Fibroblast of lung (primary cell): ENCODE results near the gene SPIRE1. TPM values are rescaled to one million over a fixed set of nuclear protein-coding genes. Genes with fewer than 3 reads are reported as not detected.

ENCODE experiments used
- DNase-seq, 2 donors: peaks; one replicate each; pipeline versions ENCODE4 v3.0.0 to v3.0.0-alpha.2; 2010; ENCODE audit warnings: low read depth in 2 of 2
- H2AFZ ChIP-seq: 2 replicates; pipeline ENCODE4 v1.5.1; 2012; ENCODE audit warnings: low read length, control low read depth, inconsistent platforms
- H3K27ac ChIP-seq: 2 replicates; pipeline ENCODE4 v1.5.1; 2011; ENCODE audit warnings: low read length, control low read depth; ENCODE audit not compliant: insufficient read depth
- H3K27me3 ChIP-seq: 2 replicates; pipeline ENCODE4 v1.5.1; 2011; ENCODE audit warnings: mild to moderate bottlenecking, low read length; ENCODE audit not compliant: control insufficient read depth, insufficient read depth
- H3K36me3 ChIP-seq: 2 replicates; pipeline ENCODE4 v1.5.1; 2011; ENCODE audit warnings: low read length; ENCODE audit not compliant: control insufficient read depth, insufficient read depth
- H3K4me1 ChIP-seq: 2 replicates; pipeline ENCODE4 v1.5.1; 2011; ENCODE audit warnings: low read length; ENCODE audit not compliant: control insufficient read depth, insufficient read depth; ENCODE audit errors: extremely low read depth
- H3K4me2 ChIP-seq: 2 replicates; pipeline ENCODE4 v1.5.1; 2011; ENCODE audit warnings: low read length, control low read depth; ENCODE audit not compliant: insufficient read depth; ENCODE audit errors: extremely low read depth
- H3K4me3 ChIP-seq, 4 experiments: fragments of 200-600 bp in 1 of 4; sonication (generic) in 1 of 4; replicated peaks in 1 of 4; 2 replicates each; pipeline ENCODE4 v1.5.1; 2011 to 2016; ENCODE audit warnings: low read length in 4 of 4, low read depth in 3 of 4, mild to moderate bottlenecking in 3 of 4, control low read depth in 2 of 4, inconsistent platforms in 1 of 4, mixed read lengths in 1 of 4; ENCODE audit not compliant: insufficient read depth in 1 of 4; ENCODE audit errors: control extremely low read depth in 1 of 4
- H3K79me2 ChIP-seq: 2 replicates; pipeline ENCODE4 v1.5.1; 2012; ENCODE audit warnings: mild to moderate bottlenecking, low read length, inconsistent platforms; ENCODE audit not compliant: control insufficient read depth, insufficient read depth
- H3K9ac ChIP-seq: 2 replicates; pipeline ENCODE4 v1.5.1; 2011; ENCODE audit warnings: mild to moderate bottlenecking, low read length, control low read depth; ENCODE audit not compliant: insufficient read depth
- H3K9me3 ChIP-seq: 2 replicates; pipeline ENCODE4 v1.5.1; 2012; ENCODE audit warnings: low read depth, low read length; ENCODE audit not compliant: control insufficient read depth, insufficient read depth
- H4K20me1 ChIP-seq: 2 replicates; pipeline ENCODE4 v1.5.1; 2011; ENCODE audit warnings: low read length; ENCODE audit not compliant: control insufficient read depth, insufficient read depth; ENCODE audit errors: extremely low read depth
- EZH2 ChIP-seq: IDR thresholded peaks from 2 replicates; pipeline ENCODE4 v1.5.1; 2012; ENCODE audit warnings: low read length, control low read depth, mild to moderate bottlenecking; ENCODE audit errors: missing control alignments
- polyA plus RNA-seq, 2 donors: library from polyadenylated mRNA; depleted of rRNA in 1 of 2; stranded (reverse) in 1 of 2; unstranded in 1 of 2; fragments of >200 nt; gene quantifications; 2 replicates each; pipeline ENCODE4 v1.2.1, GENCODE V29; 2011 to 2012; ENCODE audit warnings: missing spikeins in 1 of 2
- total RNA-seq: library from RNA; depleted of rRNA; stranded (reverse); fragments of >200 nt; gene quantifications from 2 replicates; pipeline ENCODE4 v1.2.1, GENCODE V29; 2014
- TF ChIP-seq, protein P1 (sequence below), 2 donors: IDR thresholded peaks in 1 of 2; conservative IDR thresholded peaks in 1 of 2; 1 replicate in 1 of 2; 2 replicates in 1 of 2; pipeline ENCODE4 v1.5.1; 2011 to 2012; ENCODE audit warnings: low read length in 2 of 2, control low read depth in 1 of 2, inconsistent platforms in 1 of 2, low read depth in 1 of 2, mild to moderate bottlenecking in 1 of 2

The SPIRE1 gene
- total and polyA plus RNA-seq, 2 donors (not counting 1 experiment from before 2014, with no cell fraction given) = 19.0 to 31.0 TPM

DNA sequence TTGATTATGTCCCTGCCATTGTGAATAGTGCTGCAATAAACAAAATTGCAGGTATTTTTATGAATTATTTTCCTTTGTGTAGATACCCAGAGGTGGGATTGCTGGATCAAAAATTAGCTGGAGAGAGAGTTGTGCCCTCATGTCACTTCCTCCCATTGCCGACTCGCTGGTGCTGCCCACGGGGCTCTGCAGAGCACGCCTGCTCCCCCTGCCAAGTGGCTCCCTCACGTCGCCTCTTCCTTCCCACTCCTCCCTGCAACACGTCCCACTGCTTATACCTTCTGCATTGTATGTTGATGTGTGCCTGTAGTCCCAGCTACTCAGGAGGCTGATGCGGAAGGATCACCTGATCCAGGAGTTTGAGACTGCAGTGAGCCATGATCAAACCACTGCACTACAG, 222.0 kb downstream of the SPIRE1 start:
- no peak overlapping the region for H3K4me2 ChIP-seq
- no peaks in the 10 kb centered on the region for H4K20me1 ChIP-seq
- H3K9me3 ChIP-seq = no peaks in the 10 kb centered on the region
- H3K9ac ChIP-seq = no peak overlapping the region
- H3K4me3 ChIP-seq = no peak overlapping the region
- H3K36me3 ChIP-seq = peaks cover 7% of the 10 kb centered on the region
- no peak overlapping the region for H2AFZ ChIP-seq
- DNase-seq = no peak
- H3K27me3 ChIP-seq = no peaks in the 10 kb centered on the region
- no peaks in the 10 kb centered on the region for H3K4me1 ChIP-seq
- H3K79me2 ChIP-seq = no peaks in the 10 kb centered on the region
- no peak overlapping the region for H3K27ac ChIP-seq
- TF ChIP-seq, protein P1, sequence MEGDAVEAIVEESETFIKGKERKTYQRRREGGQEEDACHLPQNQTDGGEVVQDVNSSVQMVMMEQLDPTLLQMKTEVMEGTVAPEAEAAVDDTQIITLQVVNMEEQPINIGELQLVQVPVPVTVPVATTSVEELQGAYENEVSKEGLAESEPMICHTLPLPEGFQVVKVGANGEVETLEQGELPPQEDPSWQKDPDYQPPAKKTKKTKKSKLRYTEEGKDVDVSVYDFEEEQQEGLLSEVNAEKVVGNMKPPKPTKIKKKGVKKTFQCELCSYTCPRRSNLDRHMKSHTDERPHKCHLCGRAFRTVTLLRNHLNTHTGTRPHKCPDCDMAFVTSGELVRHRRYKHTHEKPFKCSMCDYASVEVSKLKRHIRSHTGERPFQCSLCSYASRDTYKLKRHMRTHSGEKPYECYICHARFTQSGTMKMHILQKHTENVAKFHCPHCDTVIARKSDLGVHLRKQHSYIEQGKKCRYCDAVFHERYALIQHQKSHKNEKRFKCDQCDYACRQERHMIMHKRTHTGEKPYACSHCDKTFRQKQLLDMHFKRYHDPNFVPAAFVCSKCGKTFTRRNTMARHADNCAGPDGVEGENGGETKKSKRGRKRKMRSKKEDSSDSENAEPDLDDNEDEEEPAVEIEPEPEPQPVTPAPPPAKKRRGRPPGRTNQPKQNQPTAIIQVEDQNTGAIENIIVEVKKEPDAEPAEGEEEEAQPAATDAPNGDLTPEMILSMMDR (conservative IDR thresholded peaks at IDR 0.05 in 1 of 2, IDR thresholded peaks at IDR 0.05 in 1 of 2; ENCODE audit: low read depth in 1 of 2, low read length in 2 of 2) = no peak
- no peak for TF ChIP-seq EZH2

DNA sequence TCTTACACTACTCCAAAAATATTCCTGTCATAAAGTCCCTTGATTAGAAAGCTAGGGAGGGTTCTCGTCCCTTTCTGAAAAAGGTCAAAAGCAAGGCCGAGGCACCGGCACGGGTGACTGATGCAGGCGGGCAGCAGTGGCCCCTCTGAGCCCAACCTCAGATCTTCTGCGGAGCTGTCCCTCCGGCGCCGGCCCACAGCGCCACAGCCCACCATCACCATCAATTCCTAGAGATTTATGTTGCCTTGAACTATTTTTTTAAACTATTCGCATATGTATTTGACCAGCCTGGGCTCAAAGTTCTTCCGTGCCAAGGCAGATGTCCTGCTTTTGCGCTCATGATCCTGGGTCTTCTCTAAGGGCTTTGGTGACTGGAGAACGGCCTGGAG, 223.4 kb downstream of the SPIRE1 start:
- H3K4me1 ChIP-seq = no peaks in the 10 kb centered on the region
- TF ChIP-seq EZH2 = no peak
- TF ChIP-seq, protein P1 (conservative IDR thresholded peaks at IDR 0.05 in 1 of 2, IDR thresholded peaks at IDR 0.05 in 1 of 2; ENCODE audit: low read depth in 1 of 2, low read length in 2 of 2) = no peak
- no peak overlapping the region for H2AFZ ChIP-seq
- DNase-seq = no peak
- H4K20me1 ChIP-seq = no peaks in the 10 kb centered on the region
- no peaks in the 10 kb centered on the region for H3K27me3 ChIP-seq
- no peak overlapping the region for H3K9ac ChIP-seq
- no peaks in the 10 kb centered on the region for H3K9me3 ChIP-seq
- peaks cover 12% of the 10 kb centered on the region for H3K36me3 ChIP-seq
- no peaks in the 10 kb centered on the region for H3K79me2 ChIP-seq
- H3K4me3 ChIP-seq = no peak overlapping the region
- no peak overlapping the region for H3K4me2 ChIP-seq
- no peak overlapping the region for H3K27ac ChIP-seq

DNA sequence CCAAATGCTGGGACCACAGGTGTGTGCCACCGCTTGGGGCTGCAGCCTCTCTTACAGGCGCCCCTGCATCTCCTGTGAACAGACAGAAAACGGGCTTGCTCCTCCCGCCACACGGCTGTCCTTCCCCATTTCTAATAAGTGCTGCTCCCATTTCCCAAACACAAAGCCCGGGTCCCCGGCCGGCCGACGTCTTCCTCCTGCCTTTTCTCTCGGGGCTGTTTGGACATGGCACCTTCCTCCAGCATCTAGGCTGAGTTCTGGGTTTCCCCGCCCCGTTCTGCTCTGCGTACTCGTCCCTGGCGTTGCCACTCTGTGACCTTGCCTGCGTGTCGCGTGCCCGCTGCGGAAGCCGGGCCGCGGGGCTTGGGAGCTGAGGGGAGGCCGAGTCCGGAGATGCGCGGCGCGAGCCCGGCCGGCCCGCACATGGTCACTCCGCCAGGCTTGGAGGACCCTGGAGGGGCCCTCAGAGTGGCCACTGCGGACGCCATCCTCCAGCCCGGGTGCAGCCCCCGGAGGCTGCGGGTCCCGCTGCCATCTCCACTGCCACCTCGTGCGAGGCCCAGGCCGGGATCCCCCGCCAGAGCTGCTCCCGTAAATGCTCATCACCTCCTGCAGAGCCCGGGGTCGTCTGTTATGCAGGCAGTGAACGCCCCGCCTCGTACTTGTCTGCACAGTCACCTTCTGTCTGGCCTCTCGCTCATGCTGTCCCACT, 223.9 kb downstream of the SPIRE1 start:
- H2AFZ ChIP-seq = no peak overlapping the region
- H3K9ac ChIP-seq = no peak overlapping the region
- H3K27me3 ChIP-seq = no peaks in the 10 kb centered on the region
- H4K20me1 ChIP-seq = no peaks in the 10 kb centered on the region
- no peak overlapping the region for H3K27ac ChIP-seq
- H3K4me3 ChIP-seq = no peak overlapping the region
- peaks cover 17% of the 10 kb centered on the region for H3K36me3 ChIP-seq
- no peaks in the 10 kb centered on the region for H3K4me1 ChIP-seq
- TF ChIP-seq EZH2 = no peak
- TF ChIP-seq, protein P1 (conservative IDR thresholded peaks at IDR 0.05 in 1 of 2, IDR thresholded peaks at IDR 0.05 in 1 of 2; ENCODE audit: low read depth in 1 of 2, low read length in 2 of 2) = no peak
- DNase-seq = no peak
- no peaks in the 10 kb centered on the region for H3K9me3 ChIP-seq
- no peak overlapping the region for H3K4me2 ChIP-seq
- H3K79me2 ChIP-seq = no peaks in the 10 kb centered on the region
